Uterine smooth muscle cell (primary cell): ENCODE data around the gene EPHX1. TPM values are rescaled to one million over a fixed set of nuclear protein-coding genes. Genes with fewer than 3 reads are reported as not detected.

Experiments used
- total RNA-seq: library from RNA; depleted of rRNA; stranded (reverse); fragments of >200 nt; gene quantifications from 2 replicates; pipeline ENCODE4 v1.2.3, GENCODE V29; 2014

Gene EPHX1
- total RNA-seq = 8.0 and 21.7 TPM in 2 replicates

DNA sequence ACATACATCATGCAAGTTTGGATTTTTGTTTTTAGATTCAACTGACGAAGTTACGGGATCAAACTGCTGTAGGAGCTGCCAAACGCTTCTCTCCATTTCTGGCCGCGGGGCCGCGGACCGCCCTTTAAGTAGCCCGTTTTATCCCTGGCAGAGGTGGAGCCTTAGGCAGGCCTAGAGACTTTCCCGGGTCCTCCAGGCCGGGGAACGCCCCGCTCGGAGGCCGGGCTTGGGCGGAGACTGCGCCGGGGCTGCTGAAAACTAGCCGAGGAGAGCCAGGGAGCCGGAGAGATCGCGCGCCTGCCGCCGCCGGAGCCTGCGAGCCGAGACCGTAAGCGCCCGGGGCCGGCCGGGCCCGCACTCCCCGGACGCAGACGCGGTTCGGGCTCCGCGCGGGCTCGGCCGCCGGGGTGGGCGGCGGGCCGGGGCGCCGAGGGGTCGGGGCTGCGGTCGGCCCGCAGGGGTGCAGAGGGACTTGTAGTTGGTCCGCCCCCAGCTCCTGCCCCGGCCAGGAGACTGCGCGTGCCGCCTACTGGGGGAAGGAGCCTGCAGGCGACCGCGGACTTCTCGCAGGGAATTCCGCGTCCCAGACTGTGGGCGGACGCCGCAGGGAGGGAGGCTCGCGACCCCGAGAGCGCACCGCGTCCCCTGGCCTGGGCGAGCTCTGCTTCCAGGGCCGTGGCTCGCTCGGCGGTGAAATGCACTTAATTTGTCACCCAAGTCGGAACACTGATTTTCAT is at the start of gene EPHX1:
EPHX1 (plus strand) TSS at position 283 of the 737 bp plus-strand sequence. CDS start 18,606 bp downstream, outside the sequence.

DNA sequence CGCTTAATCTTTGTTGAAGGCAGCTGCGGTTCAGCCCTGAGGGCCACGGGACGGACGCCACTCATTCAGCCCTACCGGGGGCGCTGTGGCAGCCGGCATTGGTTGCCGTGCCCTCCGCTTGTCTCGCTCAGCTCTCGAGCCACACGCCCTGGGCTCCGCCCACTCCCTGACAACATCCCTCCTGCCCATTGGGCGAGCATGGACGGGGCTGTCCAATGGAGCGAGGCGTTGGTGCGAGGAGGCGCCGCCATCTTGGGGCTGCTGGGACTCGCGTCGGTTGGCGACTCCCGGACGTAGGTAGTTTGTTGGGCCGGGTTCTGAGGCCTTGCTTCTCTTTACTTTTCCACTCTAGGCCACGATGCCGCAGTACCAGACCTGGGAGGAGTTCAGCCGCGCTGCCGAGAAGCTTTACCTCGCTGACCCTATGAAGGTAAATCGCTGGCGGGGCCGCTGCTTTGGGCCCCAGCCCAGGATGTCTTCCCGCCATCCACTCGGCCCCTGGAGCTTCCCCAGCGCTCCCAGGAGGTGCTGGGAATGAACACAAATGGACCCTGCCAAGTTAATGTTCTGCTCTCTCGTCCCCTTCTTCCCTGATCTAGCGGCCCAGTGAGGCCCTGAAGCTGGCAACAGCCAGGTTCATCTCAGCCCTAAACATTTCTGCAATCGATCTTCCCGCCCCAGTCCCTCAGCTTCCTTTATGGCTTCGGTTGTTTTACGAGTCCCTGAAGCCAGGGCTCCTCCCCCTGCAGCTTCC is 32.2 kb upstream of the EPHX1 start, which contains the start of gene SRP9:
SRP9 (plus strand) TSS at position 244 of the 754 bp plus-strand sequence; CDS start at position 359, 115 bp downstream.

DNA sequence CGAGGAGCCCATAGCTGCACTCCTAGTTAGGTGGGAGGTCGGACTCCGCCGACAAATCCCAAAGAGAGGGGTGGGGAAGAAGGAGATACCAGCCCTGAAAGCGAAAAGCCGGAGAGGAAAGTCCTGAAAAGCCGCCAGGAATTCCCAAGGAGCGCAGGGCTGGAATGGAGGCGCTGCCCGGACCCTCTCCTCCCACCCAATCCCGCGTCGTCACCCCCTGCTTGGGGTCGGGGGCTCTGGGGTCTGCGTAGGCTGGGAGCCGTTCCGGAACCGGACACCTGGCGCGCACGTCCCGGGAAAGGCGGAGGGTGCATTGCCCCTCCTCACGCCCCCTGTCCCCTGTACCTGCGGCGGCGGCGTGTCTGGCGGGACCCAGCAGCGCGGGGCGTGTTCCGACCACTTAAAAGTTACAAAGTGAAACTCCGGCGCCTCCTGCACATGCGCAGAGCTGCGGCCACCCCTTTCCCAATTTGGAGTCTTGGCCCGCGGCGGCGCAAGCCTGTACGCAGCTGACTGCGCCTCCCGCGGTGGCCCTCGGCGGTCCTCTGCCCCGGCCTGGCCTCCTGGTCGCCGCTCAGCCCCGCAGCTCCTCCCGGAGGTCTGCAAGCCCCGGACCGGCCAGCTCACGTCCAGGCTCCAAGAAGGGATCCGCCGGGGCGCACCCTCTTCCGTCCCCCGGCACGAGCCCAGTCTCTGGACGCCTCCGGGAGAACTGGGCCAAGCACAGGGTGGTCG is 72.2 kb downstream of the EPHX1 start, which contains the start of gene TMEM63A:
TMEM63A (minus strand) TSS at position 422 of the 735 bp plus-strand sequence. CDS start 4,800 bp downstream, outside the sequence.

DNA sequence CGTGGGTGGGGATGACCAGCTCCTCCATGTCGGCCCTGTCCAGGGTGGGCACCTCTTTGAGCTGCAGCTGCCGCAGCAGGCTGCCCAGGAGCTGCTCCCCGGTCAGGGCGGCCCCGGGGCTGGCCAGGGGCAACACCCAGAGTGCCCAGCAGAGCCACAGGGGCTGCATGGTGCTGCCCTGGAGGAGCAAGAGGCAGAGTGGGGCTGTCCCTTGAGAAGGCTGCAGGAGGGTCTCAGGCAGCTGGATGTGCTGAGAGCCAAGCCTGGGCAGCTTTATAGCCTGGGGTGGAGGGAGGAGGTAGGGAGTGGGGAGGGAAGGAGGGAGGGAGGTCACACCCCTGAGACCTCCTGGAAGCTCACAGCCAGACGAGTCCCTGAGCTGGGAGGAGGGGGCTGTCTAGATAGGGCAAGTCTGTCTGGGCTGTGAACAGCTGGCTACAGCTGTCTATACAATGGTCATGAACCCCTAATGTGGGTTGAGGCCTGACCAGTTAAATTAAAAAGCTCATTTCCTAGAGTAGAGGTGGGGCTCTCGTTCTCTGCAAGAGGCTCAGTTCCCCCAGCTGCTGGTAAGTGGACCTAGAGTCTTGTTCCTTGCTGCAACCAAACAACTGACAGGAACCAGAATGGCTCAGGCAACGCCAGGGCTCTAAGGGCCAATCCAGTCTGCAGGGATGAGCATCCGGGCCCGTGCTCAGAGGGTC is 79.1 kb downstream of the EPHX1 start, which contains the start of gene LEFTY1:
LEFTY1 (minus strand) TSS at position 249 of the 704 bp plus-strand sequence; CDS start at position 169, 80 bp downstream.

Other genes starting within 250 kb of the EPHX1 start
- gene ENAH, start 157.0 kb upstream of the EPHX1 start, total RNA-seq = 61.8 and 72.2 TPM in 2 replicates
- gene SRP9, start 32.3 kb upstream of the EPHX1 start, total RNA-seq = 236 and 303 TPM in 2 replicates
- 15.2 and 20.5 TPM in 2 replicates for gene TMEM63A, start 72.3 kb downstream of the EPHX1 start, total RNA-seq
- not detected in 2 replicates for gene LEFTY1, start 79.0 kb downstream of the EPHX1 start, total RNA-seq
- 38.3 and 51.4 TPM in 2 replicates for gene PYCR2, start 114.1 kb downstream of the EPHX1 start, total RNA-seq
- under 0.01 TPM in 1 of 2 replicates, not detected in the other for gene LEFTY2, start 131.1 kb downstream of the EPHX1 start, total RNA-seq
- gene SDE2, start 189.2 kb downstream of the EPHX1 start, total RNA-seq = 31.8 and 34.0 TPM in 2 replicates